GM12875 (cell line): ENCODE measurements around the gene JAG1.
"Not testable (repeated sequence)": the region's sequence is repeated elsewhere in the genome, so short reads cannot be mapped to it uniquely, and the experiment has no call there.

Experiments used
- H3K4me3 ChIP-seq: one replicate; pipeline ENCODE4 v1.5.1; 2011; ENCODE audit warnings: low read depth, low read length, control low read depth
- CTCF ChIP-seq: IDR thresholded peaks from 2 replicates; pipeline ENCODE4 v1.5.1; 2011; ENCODE audit warnings: low read depth, mild to moderate bottlenecking, control low read depth, inconsistent platforms, low read length, moderate library complexity, borderline replicate concordance; ENCODE audit not compliant: insufficient read depth

Gene JAG1

GRCh38 chr20:10618611-10619245, 55.1 kb downstream of the JAG1 start:
- TF ChIP-seq CTCF = no peak
- H3K4me3 ChIP-seq = no peak overlapping the region

GRCh38 chr20:10617549-10618133, 56.2 kb downstream of the JAG1 start:
- not testable (repeated sequence) for H3K4me3 ChIP-seq

GRCh38 chr20:10616212-10616611, 57.6 kb downstream of the JAG1 start:
- TF ChIP-seq CTCF = no peak
- H3K4me3 ChIP-seq = no peak overlapping the region

- H3K4me3 ChIP-seq = no peak overlapping the region
- no peak for TF ChIP-seq CTCF
Observed at GRCh38 chr20:10613911-10614310, 59.9 kb downstream of the JAG1 start.

GRCh38 chr20:10613426-10613825, 60.4 kb downstream of the JAG1 start:
- H3K4me3 ChIP-seq = not testable (repeated sequence)

- TF ChIP-seq CTCF = peak; percentile 55; the same call in 1 of the 2 replicates
Observed at GRCh38 chr20:10611357-10611756, 62.4 kb downstream of the JAG1 start.

GRCh38 chr20:10610251-10610650, 63.5 kb downstream of the JAG1 start:
- no peak for TF ChIP-seq CTCF
- H3K4me3 ChIP-seq = no peak overlapping the region

More at GRCh38 chr20:10611357-10611756, 62.4 kb downstream of the JAG1 start:
- H3K4me3 ChIP-seq = no peak overlapping the region

GRCh38 chr20:10609770-10610169, 64.0 kb downstream of the JAG1 start:
- TF ChIP-seq CTCF = no peak
- H3K4me3 ChIP-seq = no peak overlapping the region
